ENCODE measurements around the gene HIVEP3.

Gene HIVEP3

DNA sequence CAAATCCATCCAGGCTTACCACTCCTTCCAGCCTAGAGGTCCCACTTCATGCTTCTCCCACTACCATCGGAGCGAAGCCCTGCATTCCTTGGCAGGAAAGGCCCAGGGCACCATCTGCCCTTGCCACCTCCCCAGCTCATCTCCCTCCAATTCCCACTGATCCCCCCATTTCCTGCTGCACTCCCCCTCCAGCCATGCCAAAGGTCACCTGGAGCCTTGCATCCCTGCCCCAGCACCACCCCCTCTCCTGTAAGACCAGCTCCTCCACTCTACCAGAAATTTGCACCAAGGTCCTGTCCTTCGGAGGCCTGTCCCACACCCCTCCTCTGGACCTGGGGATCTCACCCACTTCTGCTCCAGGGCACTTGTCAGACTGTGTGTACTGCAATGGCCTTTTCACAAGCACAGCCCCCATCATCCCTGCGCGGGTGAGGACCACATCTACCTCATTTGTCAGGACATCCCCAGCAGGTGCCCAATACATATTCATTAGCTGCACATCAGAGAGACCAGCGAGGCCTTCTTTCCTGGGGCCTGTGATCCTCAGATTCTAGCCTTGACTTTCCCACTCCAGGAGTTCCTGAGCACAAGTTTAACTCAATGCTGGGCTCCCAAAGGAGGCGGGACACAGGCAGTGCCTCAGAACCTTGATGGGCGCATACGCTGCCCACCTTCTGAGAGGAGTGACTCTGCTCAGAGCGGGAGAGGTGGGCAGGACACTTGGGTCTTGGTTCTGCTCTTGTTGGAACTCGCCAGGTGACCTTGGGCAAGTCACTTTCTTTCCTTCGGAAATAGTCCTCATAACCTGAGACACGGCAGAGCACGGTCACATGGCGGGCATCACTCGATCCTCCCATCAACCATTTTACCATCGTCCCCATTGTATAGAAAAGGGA lies 384.3 kb downstream of the HIVEP3 start:
- Histone ChIP-seq H3K27me3 (ENCODE audit: insufficient read depth, low read depth) (no peaks in the 10 kb centered on the region), H3K27ac (no peak overlapping the region), H2AFZ (ENCODE audit: low read depth) (no peak overlapping the region), H3K9ac (no peak overlapping the region), H3K79me2 (ENCODE audit: insufficient read depth, low read depth) (no peaks in the 10 kb centered on the region), H3K4me2 (no peak overlapping the region), H4K20me1 (ENCODE audit: insufficient read depth) (no peaks in the 10 kb centered on the region), H3K36me3 (ENCODE audit: insufficient read depth) (no peaks in the 10 kb centered on the region), H3K4me3 (IDR thresholded peaks at IDR 0.05; ENCODE audit: insufficient read depth, low read depth, low read length) (no peak overlapping the region), H3K4me1 (ENCODE audit: low read depth, poor library complexity, severe bottlenecking) (no peaks in the 10 kb centered on the region)
- TF ChIP-seq, protein P1, sequence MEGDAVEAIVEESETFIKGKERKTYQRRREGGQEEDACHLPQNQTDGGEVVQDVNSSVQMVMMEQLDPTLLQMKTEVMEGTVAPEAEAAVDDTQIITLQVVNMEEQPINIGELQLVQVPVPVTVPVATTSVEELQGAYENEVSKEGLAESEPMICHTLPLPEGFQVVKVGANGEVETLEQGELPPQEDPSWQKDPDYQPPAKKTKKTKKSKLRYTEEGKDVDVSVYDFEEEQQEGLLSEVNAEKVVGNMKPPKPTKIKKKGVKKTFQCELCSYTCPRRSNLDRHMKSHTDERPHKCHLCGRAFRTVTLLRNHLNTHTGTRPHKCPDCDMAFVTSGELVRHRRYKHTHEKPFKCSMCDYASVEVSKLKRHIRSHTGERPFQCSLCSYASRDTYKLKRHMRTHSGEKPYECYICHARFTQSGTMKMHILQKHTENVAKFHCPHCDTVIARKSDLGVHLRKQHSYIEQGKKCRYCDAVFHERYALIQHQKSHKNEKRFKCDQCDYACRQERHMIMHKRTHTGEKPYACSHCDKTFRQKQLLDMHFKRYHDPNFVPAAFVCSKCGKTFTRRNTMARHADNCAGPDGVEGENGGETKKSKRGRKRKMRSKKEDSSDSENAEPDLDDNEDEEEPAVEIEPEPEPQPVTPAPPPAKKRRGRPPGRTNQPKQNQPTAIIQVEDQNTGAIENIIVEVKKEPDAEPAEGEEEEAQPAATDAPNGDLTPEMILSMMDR (conservative IDR thresholded peaks at IDR 0.05; ENCODE audit: low read depth, low read length) = no peak

DNA sequence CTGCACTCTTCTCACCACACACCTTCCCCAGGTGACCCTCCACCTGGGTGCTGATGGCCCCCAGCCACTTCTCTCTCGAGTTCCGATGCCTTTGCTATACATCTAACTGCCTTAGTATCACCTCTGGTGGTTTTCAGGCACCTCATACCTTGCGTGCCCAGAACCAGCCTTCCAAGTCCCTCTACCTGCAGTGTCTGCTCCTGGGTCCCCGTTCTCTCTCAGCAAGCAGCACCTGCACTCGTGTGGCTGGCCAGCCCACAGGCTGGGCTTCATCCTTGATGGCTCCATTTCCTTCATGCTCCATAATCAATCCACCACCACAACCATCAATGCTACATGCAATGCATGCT lies 385.0 kb downstream of the HIVEP3 start:
- H4K20me1 ChIP-seq (ENCODE audit: insufficient read depth) = no peaks in the 10 kb centered on the region
- H3K36me3 ChIP-seq (ENCODE audit: insufficient read depth) = no peaks in the 10 kb centered on the region
- no peak overlapping the region for H3K4me3 ChIP-seq (IDR thresholded peaks at IDR 0.05; ENCODE audit: insufficient read depth, low read depth, low read length)
- no peak overlapping the region for H3K9ac ChIP-seq
- H2AFZ ChIP-seq (ENCODE audit: low read depth) = no peak overlapping the region
- no peaks in the 10 kb centered on the region for H3K4me1 ChIP-seq (ENCODE audit: low read depth, poor library complexity, severe bottlenecking)
- no peaks in the 10 kb centered on the region for H3K27me3 ChIP-seq (ENCODE audit: insufficient read depth, low read depth)
- no peak overlapping the region for H3K4me2 ChIP-seq
- no peaks in the 10 kb centered on the region for H3K79me2 ChIP-seq (ENCODE audit: insufficient read depth, low read depth)
- H3K27ac ChIP-seq = no peak overlapping the region
- TF ChIP-seq, protein P1 (conservative IDR thresholded peaks at IDR 0.05; ENCODE audit: low read depth, low read length) = no peak

DNA sequence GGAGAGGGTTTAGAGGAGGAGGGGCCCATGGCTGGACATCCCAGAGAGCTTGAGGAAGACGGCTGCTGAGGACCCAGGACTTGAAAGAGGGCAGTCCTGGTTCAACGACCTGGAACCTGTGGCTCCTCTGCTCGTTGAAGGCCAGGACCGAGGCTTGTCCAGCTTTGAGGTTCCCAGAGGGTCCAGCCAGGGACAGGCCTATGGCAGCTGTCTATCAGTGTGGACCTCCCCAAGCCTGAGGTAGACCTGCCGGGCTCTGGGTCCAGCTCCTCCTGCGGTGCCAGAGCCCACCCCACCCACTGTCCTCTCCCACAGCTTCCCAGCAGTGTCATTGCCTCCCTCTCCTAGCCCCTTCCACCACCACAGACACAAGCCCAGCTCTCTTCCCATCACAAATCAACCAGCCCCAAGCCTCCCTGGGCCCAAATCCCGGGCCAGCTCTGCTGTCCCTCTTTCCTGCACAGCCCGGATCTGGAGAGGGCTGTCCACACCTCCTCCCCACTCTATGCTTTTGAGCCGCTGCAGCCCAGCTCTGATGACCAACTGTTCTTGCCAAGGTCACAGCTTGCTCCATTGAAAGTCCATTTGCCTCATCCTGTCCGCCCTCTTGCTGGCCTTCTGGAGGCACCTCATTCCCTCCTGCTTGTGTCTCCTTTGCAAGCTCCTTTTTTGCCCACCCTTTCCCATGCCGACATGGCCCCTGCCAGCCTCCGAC lies 385.5 kb downstream of the HIVEP3 start:
- Histone ChIP-seq H3K4me3 (IDR thresholded peaks at IDR 0.05; ENCODE audit: insufficient read depth, low read depth, low read length) (no peak overlapping the region), H3K27ac (no peak overlapping the region), H3K79me2 (ENCODE audit: insufficient read depth, low read depth) (no peaks in the 10 kb centered on the region), H3K4me1 (ENCODE audit: low read depth, poor library complexity, severe bottlenecking) (no peaks in the 10 kb centered on the region), H3K36me3 (ENCODE audit: insufficient read depth) (no peaks in the 10 kb centered on the region), H3K27me3 (ENCODE audit: insufficient read depth, low read depth) (no peaks in the 10 kb centered on the region), H3K4me2 (no peak overlapping the region), H3K9ac (no peak overlapping the region), H2AFZ (ENCODE audit: low read depth) (no peak overlapping the region), H4K20me1 (ENCODE audit: insufficient read depth) (no peaks in the 10 kb centered on the region)
- TF ChIP-seq, protein P1 (conservative IDR thresholded peaks at IDR 0.05; ENCODE audit: low read depth, low read length) = no peak

DNA sequence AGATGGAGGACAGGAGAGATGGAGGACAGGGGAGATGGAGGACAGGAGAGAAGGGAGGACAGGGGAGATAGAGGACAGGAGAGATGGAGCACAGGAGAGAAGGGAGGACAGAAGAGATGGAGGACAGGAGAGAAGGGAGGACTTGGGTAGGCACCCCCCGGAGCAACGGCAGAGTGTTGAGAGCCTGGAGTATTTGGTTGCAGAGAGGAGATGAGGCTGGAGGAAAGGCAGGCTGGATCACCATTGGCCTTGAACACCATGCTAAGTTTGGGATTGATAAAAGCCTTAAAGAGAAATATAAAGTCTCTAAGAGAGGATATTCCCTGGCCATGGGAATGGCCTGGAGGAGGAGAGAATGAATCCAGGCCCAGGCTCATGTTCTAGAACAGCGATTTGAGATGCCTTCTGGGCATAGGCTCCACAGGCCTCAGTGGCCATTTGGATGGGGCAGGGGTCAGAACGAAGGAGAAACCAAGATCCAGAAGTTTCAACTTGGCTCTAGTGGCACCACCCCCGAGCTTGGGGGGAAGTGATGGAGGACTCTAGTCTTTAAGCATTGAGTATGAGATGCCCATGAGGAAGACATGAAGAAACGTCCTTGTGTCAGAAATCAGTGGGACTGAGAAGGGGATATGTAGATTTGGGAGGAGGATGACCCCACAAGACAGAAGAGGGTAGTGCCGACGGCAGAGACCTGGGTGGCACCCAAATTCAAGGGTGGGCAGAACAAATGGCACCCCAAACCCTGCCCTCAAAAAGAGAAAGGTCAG lies 386.3 kb downstream of the HIVEP3 start:
- Histone ChIP-seq H2AFZ (ENCODE audit: low read depth) (no peak overlapping the region), H4K20me1 (ENCODE audit: insufficient read depth) (no peaks in the 10 kb centered on the region), H3K27me3 (ENCODE audit: insufficient read depth, low read depth) (no peaks in the 10 kb centered on the region), H3K36me3 (ENCODE audit: insufficient read depth) (no peaks in the 10 kb centered on the region), H3K27ac (no peak overlapping the region), H3K4me1 (ENCODE audit: low read depth, poor library complexity, severe bottlenecking) (no peaks in the 10 kb centered on the region), H3K79me2 (ENCODE audit: insufficient read depth, low read depth) (no peaks in the 10 kb centered on the region), H3K4me3 (IDR thresholded peaks at IDR 0.05; ENCODE audit: insufficient read depth, low read depth, low read length) (no peak overlapping the region), H3K4me2 (no peak overlapping the region), H3K9ac (no peak overlapping the region)
- TF ChIP-seq, protein P1 (conservative IDR thresholded peaks at IDR 0.05; ENCODE audit: low read depth, low read length) = no peak

All from KMS-11 (cell line).